ENCODE results near the gene OGFOD3.

The OGFOD3 gene

GRCh38 chr17:82429824-82430223, 11.4 kb upstream of the OGFOD3 start:
- H3K27ac ChIP-seq (ENCODE audit: low read length): no peak overlapping the region

DNA sequence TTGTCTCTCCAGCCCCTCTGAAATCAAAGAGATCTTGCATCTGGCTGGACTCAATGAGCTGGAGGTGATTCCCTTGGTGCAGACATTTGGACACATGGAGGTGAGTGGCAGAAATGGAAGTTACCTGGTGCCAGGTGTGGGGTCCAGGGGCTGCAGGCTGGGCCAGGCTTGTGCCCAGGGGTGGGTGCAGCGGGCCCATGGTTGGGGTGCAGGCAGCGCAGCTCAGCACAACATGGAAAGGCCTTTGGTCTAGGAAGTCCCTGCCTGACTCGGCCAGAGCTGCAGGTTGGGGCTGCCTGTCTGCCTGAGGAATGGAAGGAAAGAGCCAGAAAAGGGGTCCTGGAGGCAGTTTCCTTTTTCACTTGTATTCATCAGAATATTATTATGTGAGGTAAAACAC, 10.2 kb upstream of the OGFOD3 start:
- TF ChIP-seq EZH2phosphoT487 (IDR thresholded peaks at IDR 0.05; ENCODE audit: low read depth): no peak
- no peak for TF ChIP-seq CTCF (IDR thresholded peaks at IDR 0.05; ENCODE audit: low read depth, low read length)
- Histone ChIP-seq H3K9me3 (ENCODE audit: insufficient read depth, low read length) (no peaks in the 10 kb centered on the region), H4K20me1 (ENCODE audit: insufficient read depth, low read length) (no peaks in the 10 kb centered on the region), H3K4me1 (ENCODE audit: low read length) (no peaks in the 10 kb centered on the region), H3K4me2 (ENCODE audit: low read length) (no peak overlapping the region), H3K27ac (ENCODE audit: low read length) (no peak overlapping the region), H3K4me3 (ENCODE audit: low read length) (no peak overlapping the region), H3K27me3 (ENCODE audit: low read depth, low read length) (no peaks in the 10 kb centered on the region), H2AFZ (ENCODE audit: low read depth, low read length) (no peak overlapping the region), H3K36me3 (replicated peaks; ENCODE audit: low read depth, low read length) (no peaks in the 10 kb centered on the region), H3K79me2 (ENCODE audit: low read length) (no peaks in the 10 kb centered on the region), H3K9ac (ENCODE audit: low read length) (no peak overlapping the region)

More at GRCh38 chr17:82429824-82430223, 11.4 kb upstream of the OGFOD3 start:
- H3K9me3 ChIP-seq (ENCODE audit: insufficient read depth, low read length): no peaks in the 10 kb centered on the region
- H3K79me2 ChIP-seq (ENCODE audit: low read length): no peaks in the 10 kb centered on the region
- no peaks in the 10 kb centered on the region for H4K20me1 ChIP-seq (ENCODE audit: insufficient read depth, low read length)
- H2AFZ ChIP-seq (ENCODE audit: low read depth, low read length): no peak overlapping the region
- H3K4me2 ChIP-seq (ENCODE audit: low read length): peak overlapping the region; percentile 2; the same call in 1 of the 2 replicates
- TF ChIP-seq EZH2phosphoT487 (IDR thresholded peaks at IDR 0.05; ENCODE audit: low read depth) (no peak), CTCF (IDR thresholded peaks at IDR 0.05; ENCODE audit: low read depth, low read length) (no peak)
- no peaks in the 10 kb centered on the region for H3K36me3 ChIP-seq (replicated peaks; ENCODE audit: low read depth, low read length)
- no peak overlapping the region for H3K4me3 ChIP-seq (ENCODE audit: low read length)
- H3K9ac ChIP-seq (ENCODE audit: low read length): no peak overlapping the region
- H3K4me1 ChIP-seq (ENCODE audit: low read length): peaks cover 7% of the 10 kb centered on the region
- no peaks in the 10 kb centered on the region for H3K27me3 ChIP-seq (ENCODE audit: low read depth, low read length)

DNA sequence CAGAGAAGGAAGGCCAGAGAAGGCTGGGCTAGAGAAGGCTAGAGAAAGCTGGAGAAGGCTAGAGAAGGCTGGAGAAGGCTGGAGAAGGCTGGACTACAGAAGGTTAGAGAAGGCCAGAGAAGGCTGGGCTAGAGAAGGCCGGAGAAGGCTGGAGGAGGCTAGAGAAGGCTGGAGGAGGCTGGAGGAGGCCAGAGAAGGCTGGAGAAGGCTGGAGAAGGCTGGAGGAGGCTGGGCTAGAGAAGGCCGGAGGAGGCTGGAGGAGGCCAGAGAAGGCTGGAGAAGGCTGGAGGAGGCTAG, 6.4 kb upstream of the OGFOD3 start:
- Histone ChIP-seq H3K4me1 (ENCODE audit: low read length) (no peaks in the 10 kb centered on the region), H2AFZ (ENCODE audit: low read depth, low read length) (no peak overlapping the region), H3K27ac (ENCODE audit: low read length) (no peak overlapping the region), H4K20me1 (ENCODE audit: insufficient read depth, low read length) (no peaks in the 10 kb centered on the region), H3K9me3 (ENCODE audit: insufficient read depth, low read length) (no peaks in the 10 kb centered on the region), H3K4me3 (ENCODE audit: low read length) (no peak overlapping the region), H3K27me3 (ENCODE audit: low read depth, low read length) (no peaks in the 10 kb centered on the region), H3K9ac (ENCODE audit: low read length) (no peak overlapping the region), H3K79me2 (ENCODE audit: low read length) (no peaks in the 10 kb centered on the region), H3K4me2 (ENCODE audit: low read length) (no peak overlapping the region), H3K36me3 (replicated peaks; ENCODE audit: low read depth, low read length) (peaks cover 12% of the 10 kb centered on the region)
- no peak for TF ChIP-seq EZH2phosphoT487 (IDR thresholded peaks at IDR 0.05; ENCODE audit: low read depth)
- TF ChIP-seq CTCF (IDR thresholded peaks at IDR 0.05; ENCODE audit: low read depth, low read length): no peak

GRCh38 chr17:82424001-82424862, 5.8 kb upstream of the OGFOD3 start:
- H3K4me3 ChIP-seq (ENCODE audit: low read length): no peak overlapping the region
- H4K20me1 ChIP-seq (ENCODE audit: insufficient read depth, low read length): no peaks in the 10 kb centered on the region
- TF ChIP-seq CTCF (IDR thresholded peaks at IDR 0.05; ENCODE audit: low read depth, low read length) (peak; percentile 84), EZH2phosphoT487 (IDR thresholded peaks at IDR 0.05; ENCODE audit: low read depth) (no peak)
- no peak overlapping the region for H3K9ac ChIP-seq (ENCODE audit: low read length)
- no peak overlapping the region for H2AFZ ChIP-seq (ENCODE audit: low read depth, low read length)
- H3K36me3 ChIP-seq (replicated peaks; ENCODE audit: low read depth, low read length): peaks cover 12% of the 10 kb centered on the region
- H3K4me1 ChIP-seq (ENCODE audit: low read length): peaks cover 5% of the 10 kb centered on the region
- no peak overlapping the region for H3K27ac ChIP-seq (ENCODE audit: low read length)
- no peak overlapping the region for H3K4me2 ChIP-seq (ENCODE audit: low read length)
- no peaks in the 10 kb centered on the region for H3K9me3 ChIP-seq (ENCODE audit: insufficient read depth, low read length)
- no peaks in the 10 kb centered on the region for H3K79me2 ChIP-seq (ENCODE audit: low read length)
- no peaks in the 10 kb centered on the region for H3K27me3 ChIP-seq (ENCODE audit: low read depth, low read length)
